GM19324 (cell line): ENCODE data around the gene SOX14.

Experiments
- ATAC-seq: cut with Tn5 transposase; IDR thresholded peaks from one replicate; pipeline ENCODE4 v1.9.1; 2021; ENCODE audit warnings: mild to moderate bottlenecking, moderate library complexity; ENCODE audit not compliant: unreplicated experiment, low FRiP score

SOX14 gene

GRCh38 chr3:137767538-137768360 is 3.6 kb downstream of the SOX14 start:
- no peak for ATAC-seq

DNA sequence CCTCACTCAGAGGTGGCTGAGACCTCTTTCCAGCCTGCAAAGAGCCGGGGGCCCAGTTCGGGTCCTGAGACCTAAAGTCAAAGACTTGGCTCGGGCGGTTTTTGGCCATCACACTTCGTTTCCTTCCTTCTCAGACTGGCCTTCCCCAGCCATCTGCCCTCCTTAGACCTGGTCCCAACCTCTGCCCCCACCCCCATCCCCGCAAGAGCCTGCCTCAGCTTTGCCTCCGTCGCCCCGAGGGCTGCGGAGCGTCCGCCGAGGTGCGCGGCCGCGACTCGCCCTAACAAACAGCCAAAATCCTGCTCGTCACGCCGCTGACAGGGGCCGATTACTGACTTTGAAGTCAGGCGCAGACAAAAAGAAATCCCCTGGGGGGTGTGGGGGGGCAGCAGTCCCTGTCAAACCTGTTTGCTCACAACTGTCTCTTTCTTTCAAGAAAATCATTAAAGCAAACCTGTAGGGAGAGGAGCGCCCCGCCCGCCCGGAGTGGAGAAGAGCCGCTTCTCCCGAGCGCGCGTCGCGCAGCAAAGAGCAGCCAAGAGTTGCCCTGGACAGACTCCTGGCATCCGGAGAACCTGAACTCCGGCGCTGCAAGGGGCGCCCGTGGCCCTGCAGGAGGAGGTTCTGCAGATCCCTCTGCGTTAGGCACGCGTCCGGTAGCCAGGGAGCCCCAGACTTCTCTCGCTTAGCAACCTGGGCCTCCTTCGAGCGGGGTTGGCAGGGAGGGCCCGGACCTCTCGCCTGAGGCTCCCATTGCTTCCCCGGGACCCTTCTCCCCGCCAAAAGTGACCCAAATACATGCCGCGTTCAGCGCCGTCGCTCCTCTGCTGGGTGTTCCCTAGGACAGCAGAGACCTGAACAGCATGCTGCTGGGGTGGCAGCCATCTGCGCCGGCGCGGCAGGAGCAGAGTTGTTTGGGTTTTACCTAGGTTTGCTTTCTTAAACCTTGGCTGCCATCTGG is 4.5 kb downstream of the SOX14 start:
- ATAC-seq: no peak

GRCh38 chr3:137769322-137770065 is 5.4 kb downstream of the SOX14 start:
- no peak for ATAC-seq

DNA sequence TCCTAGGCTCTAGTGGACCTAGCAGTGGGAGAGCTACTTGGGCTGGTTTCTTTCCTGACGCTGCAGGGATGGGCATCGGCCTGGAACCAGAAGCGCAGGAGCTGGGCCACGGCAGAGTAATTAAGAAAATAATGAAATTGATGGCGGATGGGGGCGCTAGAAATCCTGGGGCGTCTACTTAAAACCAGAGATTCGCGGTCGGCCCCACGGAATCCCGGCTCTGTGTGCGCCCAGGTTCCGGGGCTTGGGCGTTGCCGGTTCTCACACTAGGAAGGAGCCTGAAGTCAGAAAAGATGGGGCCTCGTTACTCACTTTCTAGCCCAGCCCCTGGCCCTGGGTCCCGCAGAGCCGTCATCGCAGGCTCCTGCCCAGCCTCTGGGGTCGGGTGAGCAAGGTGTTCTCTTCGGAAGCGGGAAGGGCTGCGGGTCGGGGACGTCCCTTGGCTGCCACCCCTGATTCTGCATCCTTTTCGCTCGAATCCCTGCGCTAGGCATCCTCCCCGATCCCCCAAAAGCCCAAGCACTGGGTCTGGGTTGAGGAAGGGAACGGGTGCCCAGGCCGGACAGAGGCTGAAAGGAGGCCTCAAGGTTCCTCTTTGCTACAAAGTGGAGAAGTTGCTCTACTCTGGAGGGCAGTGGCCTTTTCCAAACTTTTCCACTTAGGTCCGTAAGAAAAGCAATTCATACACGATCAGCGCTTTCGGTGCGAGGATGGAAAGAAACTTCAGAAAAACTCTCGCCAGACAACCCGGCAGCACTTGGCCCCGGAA is 6.1 kb downstream of the SOX14 start:
- no peak for ATAC-seq

- ATAC-seq: no peak
Measured at GRCh38 chr3:137770835-137771399, 6.8 kb downstream of the SOX14 start.

- ATAC-seq: no peak
Measured at GRCh38 chr3:137771401-137772213, 7.5 kb downstream of the SOX14 start.

GRCh38 chr3:137772214-137772955 is 8.3 kb downstream of the SOX14 start:
- no peak for ATAC-seq

GRCh38 chr3:137778941-137779340 is 14.8 kb downstream of the SOX14 start:
- no peak for ATAC-seq

DNA sequence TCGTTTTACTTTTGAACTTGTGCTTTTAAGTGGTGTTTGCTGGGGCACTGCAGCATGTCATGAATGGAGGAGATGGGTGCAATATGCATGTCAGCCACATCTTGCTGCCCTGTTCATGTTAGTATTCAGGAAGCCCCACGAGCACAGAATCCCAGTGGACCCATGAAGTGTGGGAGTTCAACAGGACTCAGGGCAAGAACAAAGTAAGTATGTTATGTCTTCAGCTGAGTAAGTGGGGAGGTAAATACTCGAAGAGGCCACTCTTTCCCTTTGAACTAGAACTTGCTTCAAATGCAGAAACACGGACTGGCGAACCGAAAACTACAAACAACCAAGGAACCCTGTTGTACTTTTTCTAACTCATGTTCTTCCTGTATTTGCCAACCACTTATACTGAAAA is 23.4 kb downstream of the SOX14 start:
- ATAC-seq: no peak

- no peak for ATAC-seq
Measured at GRCh38 chr3:137789236-137789635, 25.1 kb downstream of the SOX14 start.

DNA sequence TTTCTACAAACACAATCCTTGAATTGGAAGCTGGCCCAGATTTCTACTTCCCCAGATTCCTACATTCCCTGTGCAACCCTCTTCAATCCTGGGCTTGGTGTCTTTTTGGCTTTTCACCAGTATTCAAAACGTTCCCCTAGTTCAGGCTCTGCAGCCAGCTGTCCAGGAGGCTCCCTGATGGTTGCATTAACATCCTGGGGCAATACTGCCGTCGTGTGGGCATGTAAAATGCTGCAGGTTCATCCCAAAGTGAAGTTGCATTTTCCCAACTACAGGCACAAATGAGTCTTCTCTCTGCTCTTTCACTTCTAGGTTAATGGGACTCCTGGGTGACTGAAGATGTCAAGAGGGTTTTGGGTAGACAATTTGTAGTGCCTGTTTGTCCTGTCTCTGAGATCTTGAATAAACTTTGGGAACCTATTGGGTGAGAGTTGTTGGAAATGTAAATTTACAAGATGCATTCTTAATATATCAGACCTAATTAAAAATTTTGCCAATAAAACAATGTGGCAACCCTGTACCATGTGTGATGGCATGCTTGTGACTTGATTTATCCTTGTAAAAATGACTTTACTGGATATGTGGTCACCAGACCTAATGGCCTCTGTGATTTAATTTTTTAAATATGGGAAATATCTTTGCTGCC is 28.6 kb downstream of the SOX14 start:
- ATAC-seq: no peak

- no peak for ATAC-seq
Measured at GRCh38 chr3:137796993-137797392, 32.9 kb downstream of the SOX14 start.

DNA sequence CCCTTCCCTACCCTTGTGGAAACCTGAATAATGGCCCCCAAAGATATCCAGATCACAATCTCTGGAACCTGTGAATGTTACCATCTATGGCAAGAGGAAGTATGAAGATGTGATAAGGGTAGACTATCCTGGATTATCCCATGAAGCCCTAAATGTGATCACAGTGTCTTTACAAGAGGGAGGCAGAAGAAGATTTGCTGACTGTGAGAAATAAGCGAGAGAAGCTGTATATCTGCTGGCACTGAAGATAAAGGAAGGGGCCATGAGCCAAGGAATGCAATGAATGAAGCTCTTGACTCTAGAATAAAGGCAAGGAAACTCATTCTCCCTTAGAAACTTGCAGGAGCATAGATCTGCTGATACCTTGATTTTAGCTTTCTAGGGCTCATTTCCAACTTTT is 39.1 kb downstream of the SOX14 start:
- ATAC-seq: no peak

GRCh38 chr3:137807998-137808397 is 43.9 kb downstream of the SOX14 start:
- no peak for ATAC-seq

DNA sequence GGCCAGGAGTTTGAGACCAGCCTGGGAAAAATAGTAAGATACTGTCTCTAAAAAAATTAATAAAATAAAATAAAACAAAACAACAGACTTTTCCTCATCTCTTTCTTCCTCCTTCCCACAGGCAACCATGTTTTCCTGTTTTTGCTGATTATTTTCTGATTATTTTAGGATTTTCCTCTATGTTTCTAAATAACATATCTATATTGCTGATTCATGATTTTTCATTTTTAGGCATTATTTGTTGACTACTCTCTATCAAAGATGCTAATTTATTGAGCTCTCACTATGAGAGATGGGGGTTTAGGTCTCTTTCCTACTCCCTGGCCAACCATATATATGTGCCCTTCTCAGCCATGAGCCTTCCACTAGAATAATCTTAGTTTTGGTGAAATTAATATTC is 45.4 kb downstream of the SOX14 start:
- no peak for ATAC-seq

- ATAC-seq: no peak
Measured at GRCh38 chr3:137812023-137812422, 47.9 kb downstream of the SOX14 start.

DNA sequence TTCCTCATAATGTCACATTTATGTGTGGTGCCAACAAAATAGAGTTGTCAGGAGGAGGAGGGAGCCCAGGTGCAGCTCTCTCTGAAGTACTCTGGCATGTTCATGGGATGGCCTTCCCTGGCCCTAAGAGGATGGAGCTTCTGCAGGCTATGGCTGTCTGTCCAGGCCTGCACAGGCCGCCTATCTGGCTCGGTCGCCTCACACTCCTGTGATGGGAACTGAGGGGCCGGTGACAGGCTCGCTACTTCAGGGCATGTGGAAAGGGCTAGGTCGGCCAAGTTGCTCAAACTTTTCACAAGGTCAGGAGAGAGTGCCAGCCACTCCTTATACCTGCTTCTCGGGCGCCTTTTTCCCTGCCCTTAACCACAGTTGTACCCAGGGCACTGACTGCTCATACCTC is 51.1 kb downstream of the SOX14 start:
- ATAC-seq: no peak
